PC-3 (cell line): ENCODE results near the gene NDUFC1.
"Not testable (repeated sequence)": the region's sequence is repeated elsewhere in the genome, so short reads cannot be mapped to it uniquely, and the experiment has no call there.

Experiments used
- EZH2 ChIP-seq: fragments of 300-600 bp; sonication (generic); IDR thresholded peaks from one replicate; pipeline ENCODE4 v1.6.1; 2017; ENCODE audit warnings: antibody characterized with exemption, mild to moderate bottlenecking, low read length; ENCODE audit not compliant: unreplicated experiment
- TF ChIP-seq, protein P1 (sequence below): fragments of 300-600 bp; sonication (generic); conservative IDR thresholded peaks from 2 replicates; pipeline ENCODE4 v1.5.1; 2017; ENCODE audit warnings: antibody characterized with exemption, low read depth, mild to moderate bottlenecking, low read length

GRCh38 chr4:139322541-139322940 lies 20.3 kb upstream of the NDUFC1 start:
- not testable (repeated sequence) for TF ChIP-seq EZH2
- TF ChIP-seq, protein P1, sequence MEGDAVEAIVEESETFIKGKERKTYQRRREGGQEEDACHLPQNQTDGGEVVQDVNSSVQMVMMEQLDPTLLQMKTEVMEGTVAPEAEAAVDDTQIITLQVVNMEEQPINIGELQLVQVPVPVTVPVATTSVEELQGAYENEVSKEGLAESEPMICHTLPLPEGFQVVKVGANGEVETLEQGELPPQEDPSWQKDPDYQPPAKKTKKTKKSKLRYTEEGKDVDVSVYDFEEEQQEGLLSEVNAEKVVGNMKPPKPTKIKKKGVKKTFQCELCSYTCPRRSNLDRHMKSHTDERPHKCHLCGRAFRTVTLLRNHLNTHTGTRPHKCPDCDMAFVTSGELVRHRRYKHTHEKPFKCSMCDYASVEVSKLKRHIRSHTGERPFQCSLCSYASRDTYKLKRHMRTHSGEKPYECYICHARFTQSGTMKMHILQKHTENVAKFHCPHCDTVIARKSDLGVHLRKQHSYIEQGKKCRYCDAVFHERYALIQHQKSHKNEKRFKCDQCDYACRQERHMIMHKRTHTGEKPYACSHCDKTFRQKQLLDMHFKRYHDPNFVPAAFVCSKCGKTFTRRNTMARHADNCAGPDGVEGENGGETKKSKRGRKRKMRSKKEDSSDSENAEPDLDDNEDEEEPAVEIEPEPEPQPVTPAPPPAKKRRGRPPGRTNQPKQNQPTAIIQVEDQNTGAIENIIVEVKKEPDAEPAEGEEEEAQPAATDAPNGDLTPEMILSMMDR = not testable (repeated sequence)
